GM18505 (cell line): ENCODE measurements around the gene HVCN1.

Source experiments
- ATAC-seq: cut with Tn5 transposase; IDR thresholded peaks from one replicate; pipeline ENCODE4 v1.9.1; 2021; ENCODE audit not compliant: unreplicated experiment
- POLR2A ChIP-seq: IDR thresholded peaks from 4 replicates; pipeline ENCODE4 v1.6.1; 2011; ENCODE audit warnings: borderline replicate concordance; ENCODE audit not compliant: insufficient read depth, insufficient read length; ENCODE audit errors: extremely low read depth

The HVCN1 gene

DNA sequence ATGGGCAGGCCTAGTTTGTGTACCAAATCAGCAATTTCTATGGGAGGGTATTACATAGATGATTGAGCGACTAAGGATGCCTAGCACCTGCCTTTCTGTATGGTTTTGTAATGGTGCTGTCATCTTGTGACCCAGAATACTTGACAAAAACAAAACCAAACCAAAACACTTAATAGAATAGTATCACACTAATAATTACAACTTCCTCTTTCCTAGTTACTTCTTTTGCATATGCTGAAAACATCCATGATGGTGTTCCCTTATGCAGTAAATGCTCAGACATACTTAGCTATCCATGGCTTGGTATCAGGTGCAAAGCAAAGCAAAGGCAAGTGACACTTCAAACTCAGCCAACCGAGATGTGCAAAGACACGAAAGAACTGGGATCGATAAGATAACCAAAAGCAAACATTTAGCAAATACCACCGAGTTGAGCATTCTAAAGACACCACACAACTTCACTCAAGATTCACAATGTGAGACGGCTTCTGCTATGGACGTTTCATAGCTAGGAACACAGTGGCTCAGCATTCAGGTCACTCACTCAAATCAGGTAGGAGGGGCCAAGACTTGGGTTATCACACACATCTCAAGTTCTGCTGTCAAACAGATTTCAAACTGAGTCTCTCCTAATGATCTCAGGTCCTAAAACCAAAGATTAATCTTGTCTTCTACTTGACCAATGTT lies 29.4 kb upstream of the HVCN1 start:
- no peak for TF ChIP-seq POLR2A
- ATAC-seq, result no peak

DNA sequence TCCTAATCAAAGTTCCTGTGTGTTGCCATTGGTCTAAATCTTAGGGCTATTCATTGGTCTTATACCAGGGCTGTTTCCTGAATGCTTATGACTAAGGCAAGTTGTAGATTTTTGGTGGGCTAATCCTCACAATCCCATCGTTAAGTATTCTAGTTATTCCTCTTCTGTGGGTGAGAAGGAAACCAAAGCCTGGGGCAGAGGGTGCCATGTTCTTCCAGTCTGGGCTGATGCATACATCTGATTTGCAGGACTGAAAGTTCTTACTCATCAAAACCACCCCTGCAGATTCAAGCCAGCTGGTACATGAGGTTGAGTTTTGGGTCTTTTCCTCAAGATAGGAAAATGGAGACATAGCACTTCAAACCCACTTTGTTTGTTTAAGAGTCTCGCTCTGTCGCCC lies 28.1 kb upstream of the HVCN1 start:
- TF ChIP-seq POLR2A, result no peak
- ATAC-seq, result no peak

DNA sequence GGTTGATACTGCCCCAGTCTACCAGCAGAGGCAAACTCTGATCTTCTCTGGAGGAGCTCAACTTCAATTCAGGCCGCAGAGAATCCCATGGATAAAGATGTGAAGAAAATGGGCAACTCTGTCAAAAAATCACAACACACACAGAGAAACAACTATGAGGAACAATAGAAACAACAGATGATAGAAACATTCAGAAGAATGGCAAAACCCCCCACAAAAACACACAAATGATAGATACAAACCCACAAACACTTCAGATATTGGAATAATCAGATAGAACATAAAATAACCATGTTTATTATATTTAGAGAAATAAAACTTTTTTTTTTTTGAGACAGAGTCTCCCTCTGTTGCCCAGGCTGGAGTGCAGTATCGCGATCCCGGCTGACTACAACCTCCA lies 20.0 kb upstream of the HVCN1 start:
- no peak for ATAC-seq
- no peak for TF ChIP-seq POLR2A

DNA sequence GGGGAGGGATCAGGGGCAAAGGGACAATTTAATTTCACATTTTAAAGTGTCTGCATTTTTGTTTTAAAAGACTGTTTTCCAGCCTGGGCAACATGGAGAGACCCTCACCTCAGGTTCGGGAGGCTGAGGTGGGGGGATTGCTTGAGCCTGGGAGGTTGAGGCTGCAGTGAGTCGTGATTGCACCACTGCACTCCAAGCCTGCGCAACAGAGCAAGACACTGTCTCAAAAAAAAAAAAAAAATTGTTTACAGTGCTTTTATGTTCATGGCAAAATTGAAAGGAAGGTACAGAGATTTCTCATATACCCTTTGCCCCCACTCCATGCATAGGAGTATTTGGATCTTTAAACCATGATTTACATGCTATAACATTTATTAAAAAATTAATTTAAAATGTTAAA lies 16.4 kb upstream of the HVCN1 start:
- no peak for ATAC-seq
- no peak for TF ChIP-seq POLR2A

DNA sequence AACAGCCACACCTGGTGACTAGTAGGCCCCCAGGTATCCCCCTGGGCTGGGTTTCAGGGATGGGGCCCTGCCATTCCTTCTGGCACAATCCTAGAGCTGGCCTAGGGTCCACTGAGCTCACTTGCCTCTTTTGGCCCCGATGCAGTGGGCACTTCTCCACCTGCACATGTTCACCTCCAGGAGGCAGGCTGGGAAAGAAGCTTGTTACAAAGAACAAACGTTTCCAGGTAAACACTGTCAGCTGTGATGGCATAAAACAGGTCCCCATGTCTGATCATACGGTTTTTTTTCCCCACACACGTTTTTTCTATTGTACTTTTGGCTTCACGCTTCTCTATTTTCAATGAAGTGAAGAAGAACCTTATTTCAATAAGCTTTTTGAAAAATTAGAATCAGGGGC lies 15.8 kb upstream of the HVCN1 start:
- TF ChIP-seq POLR2A, result no peak
- ATAC-seq, result no peak

DNA sequence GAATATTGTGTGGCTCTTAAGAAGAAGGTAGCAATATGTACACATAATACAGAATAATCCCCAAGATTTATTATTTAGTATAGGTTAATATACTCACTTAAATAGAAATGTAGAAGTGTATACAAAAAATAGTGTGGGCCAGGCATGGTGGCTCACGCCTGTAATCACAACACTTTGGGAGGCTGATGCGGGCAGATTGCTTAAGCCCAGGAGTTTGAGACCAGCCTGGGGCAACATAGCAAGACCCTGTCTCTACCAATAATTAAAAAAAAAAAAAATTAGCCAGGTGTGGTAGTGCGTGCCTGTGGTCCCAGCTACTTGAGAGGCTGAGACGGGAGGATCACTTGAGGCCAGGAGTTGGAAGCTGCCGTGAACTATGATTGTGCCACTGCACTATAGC lies 15.3 kb upstream of the HVCN1 start:
- no peak for TF ChIP-seq POLR2A

DNA sequence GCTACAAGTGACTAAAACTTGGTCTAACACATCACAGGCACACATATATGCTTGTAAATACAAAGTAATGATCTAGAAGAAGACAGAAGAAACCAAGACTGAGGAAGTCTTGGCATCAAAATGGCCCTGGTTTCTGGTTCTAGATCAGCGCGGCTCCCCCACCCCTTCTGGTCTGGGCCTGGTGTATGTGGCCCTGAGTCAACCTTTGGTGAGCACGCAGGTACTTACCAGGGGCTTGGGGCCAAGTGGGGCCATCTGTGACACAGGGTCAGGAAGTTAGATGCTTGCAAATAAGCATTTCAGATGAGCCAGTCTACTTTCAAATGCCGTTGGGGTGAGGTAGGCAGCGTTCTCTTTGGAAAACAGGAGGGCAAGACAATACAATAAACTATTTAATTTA lies 13.2 kb upstream of the HVCN1 start:
- no peak for ATAC-seq
- no peak for TF ChIP-seq POLR2A

More for the DNA sequence above, 15.3 kb upstream of the HVCN1 start:
- ATAC-seq, result no peak

DNA sequence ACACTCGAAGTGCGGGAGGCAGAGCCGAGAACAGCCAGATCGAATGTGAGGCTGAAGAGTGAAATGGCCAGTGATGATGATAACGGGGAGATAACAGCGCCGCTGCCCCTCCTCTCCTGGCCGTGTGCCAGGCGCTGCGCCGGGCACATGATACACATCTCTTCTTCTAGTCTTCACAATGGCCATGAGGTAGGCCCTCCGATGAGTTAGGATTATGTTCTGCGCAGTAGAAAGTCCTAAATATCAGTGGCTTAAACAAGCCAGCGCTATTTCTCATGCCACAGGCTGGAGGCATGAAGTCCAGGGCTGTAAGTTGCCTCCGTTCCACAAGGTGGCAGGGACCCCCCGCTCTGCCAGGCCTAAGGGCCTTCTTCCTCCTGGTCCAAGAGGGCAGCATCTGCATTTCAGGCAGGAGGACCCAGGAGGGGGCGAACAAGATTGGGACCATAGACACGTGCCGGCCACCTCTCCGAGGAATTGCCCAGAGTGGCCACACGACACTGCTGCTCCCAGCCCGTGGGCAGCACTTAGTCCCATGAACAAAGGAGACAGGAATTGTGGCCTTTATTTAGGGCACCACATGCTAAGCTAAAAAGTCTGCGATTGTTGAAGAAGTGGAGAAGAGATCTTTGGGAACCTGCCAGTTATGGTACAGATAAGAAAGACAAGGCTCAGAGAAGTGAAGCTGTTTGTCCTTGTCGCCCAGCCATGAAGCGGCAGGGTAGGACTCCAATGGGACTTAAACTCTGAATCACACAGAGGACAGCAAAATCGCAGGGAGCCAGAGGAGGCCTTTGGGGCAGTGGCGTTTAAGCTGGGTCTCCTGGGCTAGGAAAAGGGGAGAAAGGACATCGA lies 10.9 kb upstream of the HVCN1 start:
- ATAC-seq, result no peak
- no peak for TF ChIP-seq POLR2A

DNA sequence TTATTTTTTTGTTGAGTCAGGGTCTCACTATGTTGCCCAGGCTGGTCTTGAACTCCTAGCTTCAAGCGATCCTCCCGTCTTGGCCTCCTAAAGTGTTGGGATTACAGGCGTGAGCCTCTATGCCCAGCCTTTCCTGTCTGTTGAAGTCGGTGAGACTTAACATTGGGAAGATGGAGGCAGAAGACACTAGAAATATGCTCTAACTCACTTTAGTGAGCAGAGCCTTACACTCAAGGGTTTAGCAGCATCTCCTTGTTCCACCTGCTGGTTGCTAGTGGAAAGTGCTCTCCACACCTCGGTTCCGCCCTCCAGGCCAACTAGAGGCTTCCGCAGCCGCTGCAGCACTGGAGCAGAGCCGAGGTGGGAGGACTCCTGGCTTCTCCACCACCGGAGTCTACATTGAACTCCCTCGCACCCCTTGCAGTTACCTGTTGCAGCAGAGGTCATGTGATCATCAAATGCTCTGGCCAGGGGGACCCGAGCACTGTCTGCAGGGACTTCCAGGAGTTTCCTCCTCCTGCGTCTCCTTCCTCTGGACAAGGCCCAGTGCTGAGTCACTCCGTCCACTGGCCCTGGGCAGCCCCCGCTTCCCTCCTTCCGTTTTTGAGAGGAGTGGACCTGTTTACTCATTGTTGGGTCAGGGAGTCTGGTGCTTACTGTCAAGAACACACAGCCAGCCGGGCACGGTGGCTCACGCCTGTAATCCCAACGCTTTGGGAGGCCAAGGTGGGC lies 9.4 kb upstream of the HVCN1 start:
- peak; percentile 82 for ATAC-seq
- TF ChIP-seq POLR2A, result no peak

DNA sequence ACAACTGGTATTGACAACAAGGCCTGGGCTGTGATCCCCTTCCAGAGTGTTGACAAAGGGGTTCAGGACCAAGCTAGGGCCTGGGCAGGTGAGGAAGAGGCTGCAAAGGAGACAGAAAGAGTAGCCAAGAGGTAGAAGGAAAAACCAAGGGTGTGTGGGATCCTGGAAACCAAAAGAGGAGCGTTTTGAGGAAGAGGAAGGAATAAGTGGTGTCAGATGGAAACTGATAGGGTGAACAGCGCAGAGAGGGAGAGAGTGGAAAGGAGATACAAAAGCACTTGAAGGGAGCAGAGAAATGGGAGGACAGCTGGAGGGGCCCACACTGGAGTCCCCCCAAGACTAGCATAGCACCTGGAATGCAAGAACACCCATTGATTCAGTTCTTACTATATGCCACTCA lies 8.3 kb upstream of the HVCN1 start:
- no peak for ATAC-seq
- no peak for TF ChIP-seq POLR2A

DNA sequence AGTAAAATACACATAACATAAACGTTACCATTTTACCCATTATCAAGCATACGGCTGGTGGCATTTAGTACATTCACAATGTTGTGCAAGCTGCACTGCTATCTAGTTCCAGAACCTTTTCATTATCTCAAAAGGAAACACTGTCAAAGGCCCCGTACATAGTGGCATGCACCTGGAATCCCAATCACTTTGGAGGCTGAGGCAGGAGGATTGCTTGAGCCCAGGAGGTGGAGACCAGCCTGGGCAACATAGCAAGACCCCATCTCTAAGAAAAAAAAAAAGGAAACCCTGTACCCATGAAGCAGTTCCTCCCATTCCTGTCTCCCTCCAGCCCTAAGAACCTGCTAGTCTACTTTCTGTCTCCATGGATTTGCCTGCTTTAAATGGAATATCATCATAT lies 7.4 kb upstream of the HVCN1 start:
- no peak for TF ChIP-seq POLR2A
- no peak for ATAC-seq

DNA sequence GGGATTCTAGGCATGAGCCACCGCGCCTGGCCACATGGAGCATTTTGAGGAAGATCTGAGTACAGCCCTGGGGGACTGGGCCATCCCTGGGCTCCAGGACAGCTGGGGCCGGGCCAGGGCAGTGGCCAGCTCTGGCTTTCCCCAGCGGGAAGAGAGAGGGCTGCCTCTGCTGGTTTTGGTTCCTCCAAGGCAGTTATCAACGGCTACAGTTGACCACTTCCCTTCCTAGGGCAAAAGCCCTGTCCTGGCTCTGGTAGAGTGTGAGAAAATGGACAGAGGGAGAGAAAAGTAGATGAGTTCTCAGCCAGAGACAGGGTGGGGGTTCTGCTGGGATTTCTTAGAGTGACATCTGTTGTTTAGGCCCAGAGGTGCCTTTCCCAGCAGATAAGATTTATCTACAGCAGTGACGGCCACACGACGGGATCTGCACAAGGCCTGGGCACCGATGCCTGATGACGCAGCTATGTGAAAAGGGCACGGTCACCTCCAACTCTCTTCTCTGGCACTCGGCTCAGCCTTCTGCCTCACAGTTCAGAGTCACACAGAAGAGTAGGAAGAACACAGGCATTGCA lies 5.5 kb upstream of the HVCN1 start:
- TF ChIP-seq POLR2A, result no peak
- ATAC-seq, result no peak

DNA sequence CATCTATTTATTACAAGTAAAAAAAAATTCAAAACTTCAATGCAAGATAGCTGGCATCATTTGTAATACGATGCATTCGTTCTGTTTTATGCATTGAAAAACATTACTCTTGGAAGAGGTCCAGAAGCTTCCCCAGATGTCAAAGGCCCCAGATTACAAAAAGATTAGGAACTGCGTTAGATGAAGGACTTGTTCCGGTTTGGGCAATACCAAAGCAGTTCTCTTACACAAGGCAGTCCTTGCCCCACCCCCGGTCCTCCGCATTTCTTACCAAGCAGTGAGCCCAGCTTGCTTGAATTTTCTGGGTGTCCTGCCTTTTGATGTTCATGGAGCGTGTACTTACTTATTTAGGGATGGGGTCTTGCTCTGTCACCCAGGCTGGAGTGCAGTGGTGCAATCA lies 4.8 kb upstream of the HVCN1 start:
- no peak for ATAC-seq
- no peak for TF ChIP-seq POLR2A

DNA sequence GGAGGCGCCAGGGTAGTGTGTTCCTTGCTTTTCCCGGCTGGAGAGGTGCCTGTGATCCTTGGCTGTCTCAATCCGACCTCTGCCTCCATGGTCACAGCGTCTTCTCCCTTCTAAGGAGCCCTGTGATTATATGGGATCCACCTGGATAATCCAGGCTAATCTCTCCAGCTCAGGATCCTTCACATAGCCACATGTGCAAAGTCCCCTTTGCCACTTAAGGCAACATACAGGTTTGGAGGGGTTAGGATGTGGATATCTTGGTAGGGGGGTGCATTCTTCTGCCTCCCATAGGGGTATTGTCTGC lies 1.2 kb upstream of the HVCN1 start:
- TF ChIP-seq POLR2A, result no peak
- ATAC-seq, result no peak

DNA sequence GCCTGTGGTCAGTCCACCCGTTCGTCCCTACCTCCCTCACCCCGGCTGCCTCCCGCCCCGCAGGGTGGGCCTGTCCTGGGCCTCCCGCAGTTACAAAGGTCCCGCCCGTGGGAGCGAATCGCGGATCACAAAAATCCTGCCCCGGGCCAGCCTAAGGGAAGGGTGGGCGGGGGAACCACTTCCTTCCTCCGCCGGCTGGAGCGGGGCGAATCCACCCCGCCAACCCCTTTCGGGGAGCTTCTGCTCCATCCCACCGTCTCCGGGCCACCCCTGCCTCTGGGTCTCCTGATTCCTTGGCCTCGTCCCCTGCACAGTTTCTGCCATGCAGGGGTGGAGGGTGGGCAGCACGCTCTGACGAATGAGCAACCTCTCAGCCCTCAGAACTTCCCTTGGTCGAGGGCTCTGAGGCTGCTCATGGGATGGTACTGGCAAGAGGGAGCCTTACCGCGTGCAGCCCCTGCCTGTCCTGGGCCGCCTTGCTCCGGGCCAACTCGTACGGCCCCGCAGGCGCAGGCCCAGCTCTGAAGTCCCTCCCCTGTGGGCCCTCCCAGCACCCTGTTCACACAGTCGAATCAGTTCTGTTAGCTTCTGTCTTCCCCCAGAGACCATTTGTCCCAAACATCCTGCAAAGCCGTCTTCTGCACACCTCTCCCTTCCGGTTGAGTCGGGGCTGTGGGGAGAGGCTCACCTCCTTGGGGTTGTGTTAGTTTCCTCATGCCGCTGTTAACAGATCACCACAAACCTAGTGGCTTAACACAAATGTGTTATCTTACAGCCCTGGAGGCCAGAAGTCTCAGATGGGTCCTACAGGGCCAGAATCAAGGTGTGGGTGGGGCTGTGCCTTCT lies 589 bp upstream of the HVCN1 start:
- TF ChIP-seq POLR2A, result peak; percentile 75
- ATAC-seq, result peak; percentile 40
